Measurements from ENCODE around the gene LY6G6D. TPM values are rescaled to one million over a fixed set of nuclear protein-coding genes. Genes with fewer than 3 reads are reported as not detected.

Gene LY6G6D
- total RNA-seq, 3 donors from 2014 or later (not counting 1 experiment from before 2014, with no cell fraction given), result 0.94 TPM; not detected in 2

- DNase-seq (no peak), ATAC-seq (no peak)
- Mint-ChIP-seq H3K27ac (no peak overlapping the region), H3K9me3 (no peaks in the 10 kb centered on the region), H3K36me3 (no peaks in the 10 kb centered on the region), H3K4me1 (peaks cover 16 to 21% of the 10 kb centered on the region in 2 donors), H3K4me3 (no peak overlapping the region), H3K27me3 (ENCODE audit: low read depth in 2 of 2) (peaks cover 0 to 3% of the 10 kb centered on the region in 2 donors)
- Histone ChIP-seq H3K4me1 (ENCODE audit: control insufficient read depth, insufficient read depth, low read length) (peaks cover 14% of the 10 kb centered on the region), H3K36me3 (ENCODE audit: control insufficient read depth, insufficient read depth, low read length) (no peaks in the 10 kb centered on the region), H3K27ac (ENCODE audit: low read length) (no peak overlapping the region), H3K27me3 (ENCODE audit: control insufficient read depth, insufficient read depth, low read length) (no peaks in the 10 kb centered on the region), H3K9me3 (ENCODE audit: control insufficient read depth, insufficient read depth, low read length) (no peaks in the 10 kb centered on the region), H3K4me3 (ENCODE audit: low read length) (no peak overlapping the region)
- TF ChIP-seq CTCF (IDR thresholded peaks at IDR 0.05), result no peak
- 87% methylated on average over 4 of the region's 4 CpGs for WGBS (ENCODE audit: insufficient coverage)
- intact Hi-C loops (cut with micrococcal nuclease), result no loop called here
Measured at GRCh38 chr6:31713465-31713864, 1.7 kb upstream of the LY6G6D start.

- Mint-ChIP-seq H3K4me1 (peaks cover 16 to 21% of the 10 kb centered on the region in 2 donors), H3K27me3 (ENCODE audit: low read depth in 2 of 2) (peaks cover 0 to 3% of the 10 kb centered on the region in 2 donors), H3K4me3 (no peak overlapping the region), H3K9me3 (no peaks in the 10 kb centered on the region), H3K27ac (peak overlapping the region in 1 of 2 donors; percentile 54), H3K36me3 (no peaks in the 10 kb centered on the region)
- TF ChIP-seq CTCF (IDR thresholded peaks at IDR 0.05), result no peak
- intact Hi-C loops (cut with micrococcal nuclease), result no loop called here
- Histone ChIP-seq H3K27ac (ENCODE audit: low read length) (no peak overlapping the region), H3K27me3 (ENCODE audit: control insufficient read depth, insufficient read depth, low read length) (no peaks in the 10 kb centered on the region), H3K36me3 (ENCODE audit: control insufficient read depth, insufficient read depth, low read length) (no peaks in the 10 kb centered on the region), H3K9me3 (ENCODE audit: control insufficient read depth, insufficient read depth, low read length) (no peaks in the 10 kb centered on the region), H3K4me3 (ENCODE audit: low read length) (no peak overlapping the region), H3K4me1 (ENCODE audit: control insufficient read depth, insufficient read depth, low read length) (peaks cover 14% of the 10 kb centered on the region)
- ATAC-seq (no peak), DNase-seq (no peak)
- whole genome bisulfite sequencing (ENCODE audit: insufficient coverage), result 76% methylated on average over 5 of the region's 5 CpGs
Measured at GRCh38 chr6:31713991-31714684, 1.0 kb upstream of the LY6G6D start.

DNA sequence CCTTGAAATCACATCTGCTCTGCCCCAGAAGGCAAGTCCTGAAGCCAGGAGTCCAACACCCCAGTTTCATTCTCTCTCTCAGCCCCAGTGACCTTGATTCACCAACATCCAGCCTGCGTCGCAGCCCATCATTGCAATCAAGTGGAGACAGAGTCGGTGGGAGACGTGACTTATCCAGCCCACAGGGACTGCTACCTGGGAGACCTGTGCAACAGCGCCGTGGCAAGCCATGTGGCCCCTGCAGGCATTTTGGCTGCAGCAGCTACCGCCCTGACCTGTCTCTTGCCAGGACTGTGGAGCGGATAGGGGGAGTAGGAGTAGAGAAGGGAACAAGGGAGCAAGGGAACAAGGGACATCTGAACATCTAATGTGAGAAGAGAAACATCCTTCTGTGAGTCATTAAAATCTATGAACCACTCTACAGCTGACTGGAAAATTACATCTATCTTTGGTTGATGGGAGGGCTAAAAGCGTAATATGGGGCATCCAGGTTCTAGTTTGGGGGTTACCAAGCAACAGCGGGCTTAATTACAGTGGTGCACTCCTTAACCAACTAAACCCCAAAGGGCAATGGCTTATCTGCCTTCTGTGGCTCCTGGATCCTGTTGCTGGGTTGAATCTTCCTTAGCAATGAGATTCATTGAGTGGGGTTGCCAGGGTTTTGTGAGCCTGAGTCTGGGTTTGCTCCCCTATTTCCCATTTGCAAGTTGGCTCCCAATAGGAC is 2.5 kb downstream of the LY6G6D start:
- intact Hi-C loops (cut with micrococcal nuclease), result no loop called here
- no peak for TF ChIP-seq CTCF (IDR thresholded peaks at IDR 0.05)
- no peak for DNase-seq

More for the DNA sequence above, 2.5 kb downstream of the LY6G6D start:
- Mint-ChIP-seq H3K27me3 (ENCODE audit: low read depth in 2 of 2) (peaks cover 0 to 6% of the 10 kb centered on the region in 2 donors), H3K36me3 (no peaks in the 10 kb centered on the region), H3K9me3 (no peaks in the 10 kb centered on the region), H3K27ac (no peak overlapping the region), H3K4me3 (no peak overlapping the region), H3K4me1 (peaks cover 0 to 5% of the 10 kb centered on the region in 2 donors)
- no peaks in the 10 kb centered on the region for H3K9me3 ChIP-seq (ENCODE audit: control insufficient read depth, insufficient read depth, low read length)
- WGBS (ENCODE audit: insufficient coverage), result 97% methylated on average over 10 of the region's 10 CpGs
- no peak overlapping the region for H3K27ac ChIP-seq (ENCODE audit: low read length)
- no peaks in the 10 kb centered on the region for H3K36me3 ChIP-seq (ENCODE audit: control insufficient read depth, insufficient read depth, low read length)
- H3K4me3 ChIP-seq (ENCODE audit: low read length), result no peak overlapping the region
- H3K4me1 ChIP-seq (ENCODE audit: control insufficient read depth, insufficient read depth, low read length), result no peaks in the 10 kb centered on the region
- no peak for ATAC-seq
- no peaks in the 10 kb centered on the region for H3K27me3 ChIP-seq (ENCODE audit: control insufficient read depth, insufficient read depth, low read length)
